Right lobe of liver (tissue), 4 donors: ENCODE results near the gene SSR4.

Experiments used
- POLR2A ChIP-seq: fragments of 450-650 bp; IDR thresholded peaks from one replicate; pipeline ENCODE4 v1.6.1; 2017; ENCODE audit warnings: antibody characterized with exemption, mild to moderate bottlenecking
- TF ChIP-seq, protein P1 (sequence below), 4 donors: fragments of 200-600 bp in 3 of 4; fragments of 450-650 bp in 1 of 4; IDR thresholded peaks; one replicate each; pipeline versions ENCODE4 v1.5.1 to v1.8.0; 2016 to 2022; ENCODE audit warnings: antibody characterized with exemption in 4 of 4, mild to moderate bottlenecking in 2 of 4
- donor health status: DM: no; HTN: no; CAD: no.
- donor health status: DM: no; HTN: no; CAD: no.
- donor health status: DM: no; HTN: yes; CAD: no.

- no peak for TF ChIP-seq POLR2A
- TF ChIP-seq, protein P1, sequence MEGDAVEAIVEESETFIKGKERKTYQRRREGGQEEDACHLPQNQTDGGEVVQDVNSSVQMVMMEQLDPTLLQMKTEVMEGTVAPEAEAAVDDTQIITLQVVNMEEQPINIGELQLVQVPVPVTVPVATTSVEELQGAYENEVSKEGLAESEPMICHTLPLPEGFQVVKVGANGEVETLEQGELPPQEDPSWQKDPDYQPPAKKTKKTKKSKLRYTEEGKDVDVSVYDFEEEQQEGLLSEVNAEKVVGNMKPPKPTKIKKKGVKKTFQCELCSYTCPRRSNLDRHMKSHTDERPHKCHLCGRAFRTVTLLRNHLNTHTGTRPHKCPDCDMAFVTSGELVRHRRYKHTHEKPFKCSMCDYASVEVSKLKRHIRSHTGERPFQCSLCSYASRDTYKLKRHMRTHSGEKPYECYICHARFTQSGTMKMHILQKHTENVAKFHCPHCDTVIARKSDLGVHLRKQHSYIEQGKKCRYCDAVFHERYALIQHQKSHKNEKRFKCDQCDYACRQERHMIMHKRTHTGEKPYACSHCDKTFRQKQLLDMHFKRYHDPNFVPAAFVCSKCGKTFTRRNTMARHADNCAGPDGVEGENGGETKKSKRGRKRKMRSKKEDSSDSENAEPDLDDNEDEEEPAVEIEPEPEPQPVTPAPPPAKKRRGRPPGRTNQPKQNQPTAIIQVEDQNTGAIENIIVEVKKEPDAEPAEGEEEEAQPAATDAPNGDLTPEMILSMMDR (IDR thresholded peaks at IDR 0.05), result no peak
Measured at GRCh38 chrX:153761863-153762262, 32.6 kb upstream of the SSR4 start.
